Retinal pigment epithelial cell (primary cell): Measurements from ENCODE around the gene NECTIN3.
A peak's percentile ranks its signal among the peaks of the same experiment; 100 is the strongest.

ENCODE experiments used
- DNase-seq: peaks from one replicate; pipeline ENCODE4 v3.0.0-alpha.2; 2010; ENCODE audit warnings: low read depth
- H3K4me3 ChIP-seq: 2 replicates; pipeline ENCODE4 v1.5.1; 2011; ENCODE audit warnings: mild to moderate bottlenecking, low read length, control low read depth, moderate library complexity
- CTCF ChIP-seq: conservative IDR thresholded peaks from 2 replicates; pipeline ENCODE4 v1.5.1; 2011; ENCODE audit warnings: low read depth, low read length, control low read depth, inconsistent platforms

NECTIN3 gene

GRCh38 chr3:111071257-111072030, at the start of gene NECTIN3:
TSS of gene NECTIN3 (plus strand) at chr3:111071816. CDS start at chr3:111072018, 202 bp downstream.
- TF ChIP-seq CTCF, result no peak
- DNase-seq, result peak; percentile 94

GRCh38 chr3:111027868-111028267, 43.7 kb upstream of the NECTIN3 start:
- TF ChIP-seq CTCF, result no peak
- H3K4me3 ChIP-seq, result no peak overlapping the region
- DNase-seq, result no peak

More at GRCh38 chr3:111071257-111072030, at the start of gene NECTIN3:
- H3K4me3 ChIP-seq, result peak within 1 kb of the TSS; percentile 96

DNA sequence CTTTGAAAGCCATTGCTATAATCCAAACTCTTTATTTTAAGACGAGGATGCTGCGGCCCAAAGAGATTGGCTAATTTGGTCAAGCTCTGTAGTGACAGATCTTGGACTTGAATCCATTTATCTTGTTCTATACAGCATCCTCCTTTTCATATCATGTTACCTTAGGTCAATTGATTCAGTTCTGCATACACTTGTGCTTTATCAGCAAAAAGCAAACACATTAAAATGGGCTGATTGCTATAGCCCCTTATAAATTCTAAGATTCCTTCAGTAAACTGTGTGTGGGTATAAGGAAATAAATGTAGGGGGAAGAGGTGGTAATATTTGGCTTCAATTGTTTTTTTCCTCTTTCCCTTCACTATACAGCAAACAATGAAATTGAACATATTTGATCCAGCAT, 40.1 kb upstream of the NECTIN3 start:
- H3K4me3 ChIP-seq, result no peak overlapping the region
- no peak for DNase-seq
- no peak for TF ChIP-seq CTCF

GRCh38 chr3:111032677-111033076, 38.9 kb upstream of the NECTIN3 start:
- no peak for DNase-seq
- no peak for TF ChIP-seq CTCF
- no peak overlapping the region for H3K4me3 ChIP-seq

DNA sequence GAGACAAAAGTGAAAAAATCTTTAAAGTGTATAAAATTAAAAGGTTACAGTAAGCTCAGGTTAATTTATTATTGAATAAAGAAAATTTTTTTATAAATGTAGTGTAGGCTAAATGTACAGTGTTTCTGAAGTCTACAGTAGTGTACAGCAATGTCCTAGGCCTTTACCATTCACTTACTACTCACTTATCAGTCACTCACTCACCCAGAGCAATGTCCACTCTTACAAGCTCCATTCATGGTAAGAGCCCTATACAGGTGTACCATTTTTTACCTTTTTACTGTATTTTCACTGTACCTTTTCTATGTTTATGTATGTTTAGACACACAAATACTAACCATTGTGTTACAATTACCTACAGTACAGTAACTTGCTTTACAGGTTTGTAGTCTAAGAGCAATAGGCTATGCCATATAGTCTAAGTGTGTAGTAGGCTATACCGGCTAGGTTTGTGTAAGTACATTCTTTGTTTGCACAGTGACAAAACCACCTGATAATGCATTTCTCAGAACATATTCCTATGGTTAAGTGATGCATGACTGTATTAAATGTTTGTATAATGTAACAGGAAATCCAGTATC, 38.1 kb upstream of the NECTIN3 start:
- no peak for TF ChIP-seq CTCF
- H3K4me3 ChIP-seq, result no peak overlapping the region
- no peak for DNase-seq

DNA sequence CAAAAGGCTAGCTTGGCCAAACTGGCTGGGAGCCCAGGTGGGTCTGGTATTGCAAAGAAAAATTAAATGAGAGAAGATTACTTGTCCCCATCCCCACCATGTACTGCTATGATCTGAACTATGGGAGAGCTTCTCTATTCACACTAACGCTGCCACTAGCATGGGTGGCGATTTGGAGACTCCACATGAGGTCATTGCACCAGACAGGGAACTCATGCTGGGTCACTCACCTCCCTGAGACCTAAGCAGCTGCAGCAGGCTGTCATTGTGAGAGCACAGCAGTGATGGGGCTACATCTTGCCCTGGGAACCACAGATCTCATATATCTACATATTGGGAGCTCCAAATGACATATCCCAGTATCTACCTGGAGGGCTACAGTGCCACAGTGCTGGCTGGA, 36.3 kb upstream of the NECTIN3 start:
- DNase-seq, result no peak
- no peak overlapping the region for H3K4me3 ChIP-seq
- no peak for TF ChIP-seq CTCF

DNA sequence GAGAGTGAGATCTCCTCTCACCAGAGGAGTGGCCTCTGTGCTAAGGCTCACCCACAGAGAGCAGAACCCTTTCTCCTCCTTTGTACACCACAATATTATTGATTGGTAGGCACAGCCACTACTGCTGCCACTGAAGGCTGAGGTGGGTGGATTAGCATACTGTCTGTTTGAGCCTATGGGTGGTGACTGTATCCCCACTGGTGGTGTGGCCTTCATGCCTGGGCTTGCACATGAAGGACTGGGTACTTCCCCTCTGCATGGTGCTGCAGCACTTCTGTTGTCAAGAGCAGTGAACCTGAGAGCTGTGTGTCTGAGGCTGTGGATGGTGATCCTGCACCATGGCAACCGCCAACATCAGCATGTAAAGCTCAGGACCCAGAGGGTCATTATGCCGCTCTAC, 35.7 kb upstream of the NECTIN3 start:
- no peak for DNase-seq
- H3K4me3 ChIP-seq, result no peak overlapping the region
- no peak for TF ChIP-seq CTCF
